D341Med (cell line): ENCODE data around the gene RDH5.

Experiments used
- DNase-seq: peaks from one replicate; pipeline ENCODE4 v3.0.0; 2012; ENCODE audit warnings: low spot score

RDH5 gene

DNA sequence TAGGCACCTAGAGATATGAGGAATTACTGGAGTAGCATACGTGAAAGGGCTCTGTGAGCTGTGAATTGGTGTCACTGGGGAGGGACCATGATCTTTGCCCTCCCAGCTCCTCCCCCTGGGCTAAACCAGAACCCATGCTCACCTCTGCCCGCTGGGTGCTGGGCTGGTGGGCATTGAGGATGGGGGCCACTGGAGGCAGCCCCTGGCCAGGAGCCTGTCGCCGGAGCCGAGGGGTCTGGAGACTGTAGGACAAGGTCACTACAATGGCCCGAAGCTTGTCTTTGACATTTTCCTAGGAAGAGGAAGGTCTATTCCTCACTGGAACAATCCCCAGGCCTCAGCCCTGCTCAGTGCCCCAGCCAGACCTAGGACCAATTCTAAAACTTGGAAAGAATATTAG is 24.1 kb upstream of the RDH5 start:
- DNase-seq = no peak

DNA sequence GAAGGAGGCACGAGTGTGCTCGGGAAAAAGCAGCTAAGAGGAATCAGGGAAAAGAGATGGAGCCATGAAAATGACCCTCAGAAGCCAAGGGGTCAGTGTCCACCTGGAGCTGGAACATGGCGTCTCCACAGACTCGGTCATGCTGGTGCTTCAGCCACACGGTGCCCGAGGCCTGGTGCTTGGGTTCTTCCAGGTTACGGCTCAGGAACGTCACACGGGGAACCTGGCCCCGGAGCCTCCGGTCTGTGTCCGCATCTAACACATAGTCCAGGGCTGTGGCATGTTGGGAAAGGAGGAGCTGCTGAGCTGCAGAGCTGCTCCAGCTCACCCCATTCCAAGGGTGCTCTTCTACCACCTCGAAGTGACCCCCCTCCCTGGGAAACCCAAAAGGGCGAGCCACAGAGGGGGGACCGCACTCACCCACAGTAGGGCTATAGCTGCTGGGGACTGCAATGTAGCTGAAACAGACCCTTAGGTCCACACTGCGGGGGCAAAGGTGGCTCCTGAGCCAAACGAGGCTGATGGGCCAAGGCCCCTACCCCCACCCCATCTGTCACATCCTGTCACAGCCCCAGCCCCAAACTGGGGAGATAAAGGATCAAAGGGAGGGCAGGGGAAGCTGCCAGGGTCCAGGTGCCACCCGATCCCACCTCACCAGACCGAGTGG is 23.3 kb upstream of the RDH5 start:
- no peak for DNase-seq

DNA sequence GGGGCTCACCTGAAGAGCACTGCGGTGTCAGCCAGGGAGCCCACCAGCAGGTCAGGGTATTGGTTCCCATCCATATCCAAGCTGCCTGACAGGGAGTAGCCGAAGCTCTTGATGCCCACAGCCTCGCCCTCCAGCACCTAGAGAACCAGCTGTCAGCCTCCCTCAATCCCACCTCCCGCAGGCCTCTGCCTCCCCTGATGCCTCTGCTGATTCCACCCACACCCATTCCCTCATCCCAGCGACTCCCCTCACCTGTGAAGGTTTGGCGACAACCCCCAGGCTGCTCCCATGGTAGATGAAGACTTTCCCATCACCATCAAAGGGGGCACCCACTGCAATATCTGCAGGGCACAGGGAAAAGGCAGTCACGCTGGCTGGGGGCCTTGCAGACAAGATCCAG is 22.5 kb upstream of the RDH5 start:
- DNase-seq = no peak

DNA sequence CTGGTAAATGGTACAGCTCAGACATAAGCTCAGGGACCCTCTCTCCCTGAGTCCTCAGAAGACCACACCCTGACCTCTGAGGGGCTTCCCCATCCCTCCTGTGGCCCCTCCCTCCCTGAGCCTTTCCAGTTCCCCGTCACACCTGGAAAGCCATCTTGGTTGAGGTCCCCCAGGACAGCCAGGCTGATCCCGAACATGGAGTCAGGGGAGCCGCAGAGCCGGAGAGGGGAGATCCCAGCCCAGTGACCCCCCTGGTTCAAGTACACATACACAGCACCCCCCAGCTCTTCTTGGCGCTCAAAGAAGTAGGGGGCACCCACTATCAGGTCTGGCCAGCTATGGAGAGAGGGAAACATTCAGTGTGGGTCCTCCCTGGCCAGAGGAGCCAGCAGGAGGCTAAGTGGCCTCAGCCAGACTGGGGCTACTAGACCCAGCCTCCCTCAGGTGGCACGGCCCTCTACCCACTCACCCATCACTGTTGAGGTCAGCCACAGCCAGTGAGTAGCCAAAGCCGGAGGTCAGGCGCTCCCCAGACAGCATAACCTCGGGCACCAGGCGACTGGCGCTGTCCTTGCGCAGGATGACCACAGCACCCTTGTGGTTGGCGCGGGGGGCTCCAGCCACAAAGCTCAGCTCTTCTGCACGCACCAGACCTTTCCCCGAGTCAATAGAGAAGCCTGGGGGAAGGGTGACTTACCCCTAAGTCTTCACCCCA is 21.8 kb upstream of the RDH5 start:
- DNase-seq = no peak

DNA sequence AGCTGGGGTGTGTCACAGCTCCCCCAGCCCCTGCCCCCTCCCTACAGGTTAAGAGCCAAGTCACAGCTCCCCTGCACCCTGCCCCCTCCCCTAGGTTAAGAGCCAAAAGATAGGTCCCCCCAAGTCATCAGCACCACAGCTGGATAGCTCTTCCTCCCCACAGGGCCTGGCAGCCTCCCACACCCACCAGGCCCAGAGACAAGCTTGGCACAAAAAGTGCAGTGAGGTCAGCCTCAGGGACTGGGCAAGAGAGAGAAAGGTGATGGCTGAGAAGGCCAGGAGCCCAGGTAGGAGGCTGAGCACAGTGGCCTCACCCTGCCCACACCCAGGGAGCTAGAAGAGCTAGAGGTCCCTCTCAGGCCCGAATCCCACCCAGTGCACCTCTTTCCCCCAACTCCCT is 21.2 kb upstream of the RDH5 start:
- no peak for DNase-seq

DNA sequence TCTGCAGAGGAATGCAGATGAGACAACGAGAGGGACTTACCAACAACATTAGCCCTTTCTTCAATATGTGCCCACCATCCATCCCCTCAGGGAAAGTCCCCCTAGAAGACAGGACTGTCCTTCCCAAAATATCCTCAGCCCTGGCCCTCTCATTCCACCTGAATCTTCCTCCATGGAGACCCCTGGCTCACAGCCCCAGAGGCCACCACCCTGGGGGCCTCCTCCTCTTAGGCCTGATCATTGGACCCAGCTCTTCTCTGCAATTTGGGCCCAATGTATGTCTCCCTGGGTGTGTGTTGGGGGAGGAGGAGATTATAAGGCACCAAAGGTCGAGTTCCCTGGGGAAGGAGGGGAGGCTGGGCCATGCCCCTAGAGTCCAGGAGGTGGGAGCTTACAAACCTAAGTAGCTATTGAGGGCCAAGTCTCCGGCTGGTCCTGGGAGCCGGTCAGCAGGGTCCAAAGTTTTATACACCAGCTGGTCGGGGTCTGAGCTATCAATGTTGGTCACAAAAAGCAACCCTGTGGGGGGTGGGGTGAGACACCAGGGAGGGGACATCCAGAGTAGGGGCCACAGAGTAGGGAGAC is 20.6 kb upstream of the RDH5 start:
- no peak for DNase-seq

DNA sequence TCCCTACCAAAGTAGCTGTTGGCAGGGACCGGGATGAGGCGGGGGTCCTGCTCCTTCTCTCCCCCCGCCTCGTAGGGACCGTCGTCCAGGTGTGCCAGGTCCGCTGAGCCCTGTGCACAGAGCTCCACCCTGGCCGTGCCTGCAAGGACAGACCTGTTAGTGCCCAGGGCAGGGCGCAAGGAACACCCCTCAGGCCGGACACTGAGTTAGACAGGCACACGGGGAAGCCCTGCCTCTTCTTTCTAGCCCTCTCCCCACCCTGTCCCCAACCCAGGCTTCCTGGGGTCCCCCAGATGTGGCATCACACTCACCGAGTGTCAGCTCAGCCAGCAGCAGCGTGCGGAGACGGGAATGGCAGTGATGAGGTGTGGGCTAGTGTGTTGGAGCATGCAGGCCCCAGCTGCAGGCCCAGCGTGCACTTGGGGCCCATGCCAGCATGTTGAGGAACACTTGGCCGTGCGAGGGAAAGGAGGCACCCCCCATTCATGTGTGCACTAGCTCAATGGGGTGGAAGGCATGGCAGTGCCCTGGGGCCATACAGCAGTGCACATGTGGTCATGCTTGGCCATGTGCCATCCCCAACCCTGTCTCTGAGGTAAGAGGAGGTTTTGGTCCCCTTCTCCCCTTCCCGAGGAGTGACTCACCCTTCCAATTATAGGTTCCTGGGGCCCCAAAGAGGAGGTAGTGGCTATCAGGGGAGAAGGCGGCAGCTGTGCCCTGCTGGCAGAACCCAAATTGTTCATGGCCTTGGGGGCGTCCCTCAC is 19.8 kb upstream of the RDH5 start:
- no peak for DNase-seq

DNA sequence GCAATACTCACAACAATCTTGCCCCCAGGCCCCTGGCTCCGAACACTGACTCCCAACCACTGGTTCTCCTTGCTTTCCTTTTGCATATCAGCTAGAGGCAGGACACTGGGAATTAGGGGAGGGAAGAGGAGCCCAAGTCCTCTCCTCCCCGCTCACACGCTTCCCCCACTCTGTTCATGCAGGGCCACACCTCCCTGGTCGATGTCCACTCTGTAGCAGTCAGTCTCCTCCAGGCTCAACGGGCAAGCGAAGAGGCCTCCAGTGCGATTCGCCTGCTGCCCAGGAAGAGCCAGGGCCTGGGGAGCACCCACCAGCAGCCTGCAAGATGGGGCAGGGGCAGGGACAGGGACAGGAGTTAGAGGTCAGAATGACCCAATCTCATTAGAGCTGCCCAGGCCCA is 17.3 kb upstream of the RDH5 start:
- DNase-seq = no peak

DNA sequence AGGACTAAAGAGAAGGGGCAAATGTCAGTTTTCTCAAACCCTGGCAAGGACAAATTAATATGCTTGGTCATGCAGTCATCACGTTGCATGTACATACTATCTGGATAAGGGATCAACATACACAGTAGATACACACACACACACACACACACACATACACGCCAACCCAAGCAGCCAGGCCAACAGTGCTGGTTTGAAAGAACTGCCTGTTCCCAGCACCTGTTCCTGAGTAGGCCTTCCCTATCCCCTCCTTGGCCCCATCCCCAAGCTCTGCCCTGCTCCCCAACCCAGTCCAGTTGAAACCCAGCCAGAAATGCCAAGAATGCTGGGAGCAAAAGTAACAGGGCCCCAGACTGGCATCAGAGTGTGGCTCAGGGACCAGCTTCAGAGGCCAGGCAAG is 16.9 kb upstream of the RDH5 start:
- no peak for DNase-seq

DNA sequence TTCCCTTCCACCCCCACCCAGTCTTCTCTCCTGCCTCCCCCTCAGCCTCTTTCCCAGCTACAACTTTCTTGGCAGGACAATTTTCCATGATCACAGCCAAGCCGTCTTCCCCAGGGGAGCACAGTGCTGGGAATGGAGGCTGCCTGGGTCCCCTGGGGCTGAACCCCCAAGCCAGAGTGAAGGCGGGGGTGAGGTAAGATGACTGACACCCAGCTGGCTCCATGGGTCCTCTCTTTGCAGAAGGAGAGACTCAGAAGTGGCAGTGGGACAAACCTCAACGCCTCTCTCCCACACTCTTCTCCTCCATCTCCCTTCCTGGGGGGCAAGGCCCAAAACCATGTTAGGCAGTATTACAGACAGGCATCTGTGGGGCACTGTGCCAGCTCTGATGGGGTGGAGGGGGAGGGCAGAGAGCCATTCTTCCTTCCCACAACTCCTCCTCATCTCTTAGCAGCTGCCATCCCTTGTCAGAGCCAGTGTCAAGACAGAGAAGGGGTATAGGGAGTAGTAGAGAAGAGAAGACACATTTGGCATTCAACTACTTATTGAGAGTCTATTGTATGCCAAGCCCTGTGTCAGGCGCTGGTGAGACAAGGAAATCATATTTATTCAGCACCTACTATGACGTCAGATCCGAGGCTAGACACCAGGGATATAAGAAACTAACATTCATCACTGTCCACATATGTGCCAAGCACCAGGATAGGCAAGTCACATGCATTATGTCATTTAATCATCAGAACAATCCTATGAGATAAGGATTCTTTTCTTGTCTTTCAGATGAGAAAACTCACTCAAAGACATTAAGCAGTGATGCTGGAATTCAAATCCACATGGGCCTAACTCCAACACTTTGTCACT is 16.1 kb upstream of the RDH5 start:
- no peak for DNase-seq

DNA sequence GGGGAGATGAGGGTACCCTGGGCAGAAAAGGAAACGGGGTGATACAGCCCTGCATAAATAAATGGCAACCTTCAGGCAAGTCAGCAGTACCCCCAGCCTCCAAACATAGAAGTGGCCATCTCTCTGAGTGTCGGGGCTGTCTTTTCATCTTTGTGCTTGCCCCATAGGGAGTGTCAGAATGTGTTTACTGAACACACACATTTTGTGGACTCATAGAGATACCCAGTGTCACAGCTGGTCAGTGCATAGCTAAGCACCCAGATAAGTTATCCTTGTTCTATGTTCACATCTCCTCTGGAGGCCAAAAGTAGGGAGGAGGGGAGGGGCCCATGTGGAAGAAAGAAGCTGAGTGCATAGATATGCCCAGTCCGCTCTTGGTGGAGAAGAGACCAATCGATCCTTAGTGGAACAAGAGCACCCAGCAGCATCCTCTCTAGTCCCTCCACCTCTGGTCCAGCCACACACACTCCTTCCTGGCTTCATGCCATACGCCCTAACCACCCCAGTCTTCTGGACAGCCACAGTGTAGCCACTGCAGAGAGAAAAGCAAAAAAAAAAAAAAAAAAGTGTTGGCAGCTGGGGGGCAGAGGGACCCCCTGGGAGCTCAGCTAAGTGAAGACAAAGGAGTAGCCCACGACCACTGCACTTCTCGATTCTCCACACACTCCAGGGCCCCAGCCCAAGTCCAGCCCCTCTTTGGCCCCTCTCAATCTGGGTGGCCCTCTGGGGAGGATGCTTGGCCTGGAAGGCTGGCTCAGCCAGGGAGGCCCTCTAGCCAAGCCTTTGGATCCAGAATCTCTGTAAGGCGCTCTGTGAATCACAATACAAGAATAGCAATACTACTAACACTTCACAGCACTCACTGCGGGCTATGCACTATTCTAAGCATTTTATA is 15.1 kb upstream of the RDH5 start:
- no peak for DNase-seq

DNA sequence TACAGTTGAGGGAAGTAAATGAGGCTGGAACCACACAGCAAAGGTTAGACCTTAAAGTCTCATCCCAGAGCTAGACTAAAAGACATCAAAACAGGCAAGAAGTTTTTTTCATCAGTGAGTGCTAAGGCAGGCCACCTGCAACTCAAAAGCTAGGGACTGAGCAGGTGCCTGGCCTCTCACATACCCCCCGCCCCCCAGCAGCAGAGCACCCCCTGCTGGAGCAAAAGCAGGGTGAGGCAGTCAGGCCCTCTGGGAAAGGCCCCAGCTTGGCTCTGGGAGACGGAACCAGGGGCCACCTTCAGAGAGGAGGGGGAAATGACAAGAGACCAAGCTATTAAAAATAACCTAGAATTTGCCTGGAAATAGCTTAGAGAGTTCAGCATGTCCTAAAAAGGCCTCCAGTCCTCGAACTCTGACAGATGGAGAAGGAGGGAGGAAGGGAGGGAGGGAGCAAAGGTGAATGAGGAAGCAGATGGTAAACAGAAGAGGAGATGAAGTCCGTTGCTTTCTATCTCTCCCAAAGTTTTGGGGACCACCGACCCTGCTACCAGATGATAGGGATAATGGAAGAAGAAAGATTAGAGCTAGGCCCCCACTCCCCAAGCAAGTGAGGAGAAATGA is 14.3 kb upstream of the RDH5 start:
- DNase-seq = no peak

DNA sequence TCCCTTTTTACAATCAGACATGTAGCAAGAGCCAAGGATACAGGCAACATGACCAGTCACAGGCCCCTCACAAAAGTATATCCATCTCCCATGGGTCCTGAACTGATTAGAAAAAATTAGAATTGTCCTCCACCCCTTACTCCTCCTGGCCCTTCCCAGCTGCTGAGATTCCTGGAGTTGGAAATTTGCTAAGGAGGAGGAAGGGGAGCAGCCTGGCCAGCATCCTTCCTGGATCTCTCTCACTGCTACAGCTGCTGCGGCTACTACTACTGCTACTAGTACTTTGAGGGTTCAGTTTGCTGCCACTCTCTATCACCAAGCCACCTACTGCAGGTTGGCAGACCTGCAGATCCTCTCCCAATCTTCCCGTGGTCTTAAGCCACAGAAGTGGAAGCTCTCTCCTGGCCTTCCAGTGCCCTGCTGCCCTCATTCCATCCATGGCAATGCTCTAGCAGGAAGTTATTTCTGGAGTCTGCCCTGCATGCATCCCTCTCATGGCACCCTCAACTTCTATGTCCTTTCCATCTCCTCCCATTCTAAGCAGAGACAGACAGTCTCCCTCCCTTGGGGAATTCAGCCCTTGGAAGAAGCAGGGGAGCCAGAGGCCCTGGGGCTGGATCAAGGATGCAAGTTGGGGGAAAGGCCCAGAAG is 13.5 kb upstream of the RDH5 start:
- DNase-seq = no peak

DNA sequence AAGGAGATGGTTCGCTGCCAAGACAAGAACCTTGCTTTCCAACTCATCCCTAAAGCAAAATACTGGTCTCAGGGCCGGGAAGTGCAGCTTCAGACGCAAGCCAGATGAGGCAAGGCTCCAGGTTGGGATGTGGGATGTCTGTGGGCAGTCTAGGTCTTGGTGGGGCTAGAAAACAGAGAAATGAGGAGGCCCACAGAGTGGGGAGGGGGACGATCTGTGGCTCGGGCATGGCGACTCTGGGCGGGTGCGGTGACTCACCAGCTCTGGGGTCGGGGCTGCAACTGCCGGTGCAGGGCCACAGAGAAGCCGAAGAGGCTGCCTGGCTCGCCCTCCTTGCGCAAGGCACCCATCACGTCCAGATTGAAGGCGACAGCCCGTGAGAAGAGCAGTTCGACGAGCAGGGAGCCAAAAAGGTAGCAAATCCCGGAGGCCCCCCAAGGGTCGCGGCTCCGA is 12.9 kb upstream of the RDH5 start:
- no peak for DNase-seq

DNA sequence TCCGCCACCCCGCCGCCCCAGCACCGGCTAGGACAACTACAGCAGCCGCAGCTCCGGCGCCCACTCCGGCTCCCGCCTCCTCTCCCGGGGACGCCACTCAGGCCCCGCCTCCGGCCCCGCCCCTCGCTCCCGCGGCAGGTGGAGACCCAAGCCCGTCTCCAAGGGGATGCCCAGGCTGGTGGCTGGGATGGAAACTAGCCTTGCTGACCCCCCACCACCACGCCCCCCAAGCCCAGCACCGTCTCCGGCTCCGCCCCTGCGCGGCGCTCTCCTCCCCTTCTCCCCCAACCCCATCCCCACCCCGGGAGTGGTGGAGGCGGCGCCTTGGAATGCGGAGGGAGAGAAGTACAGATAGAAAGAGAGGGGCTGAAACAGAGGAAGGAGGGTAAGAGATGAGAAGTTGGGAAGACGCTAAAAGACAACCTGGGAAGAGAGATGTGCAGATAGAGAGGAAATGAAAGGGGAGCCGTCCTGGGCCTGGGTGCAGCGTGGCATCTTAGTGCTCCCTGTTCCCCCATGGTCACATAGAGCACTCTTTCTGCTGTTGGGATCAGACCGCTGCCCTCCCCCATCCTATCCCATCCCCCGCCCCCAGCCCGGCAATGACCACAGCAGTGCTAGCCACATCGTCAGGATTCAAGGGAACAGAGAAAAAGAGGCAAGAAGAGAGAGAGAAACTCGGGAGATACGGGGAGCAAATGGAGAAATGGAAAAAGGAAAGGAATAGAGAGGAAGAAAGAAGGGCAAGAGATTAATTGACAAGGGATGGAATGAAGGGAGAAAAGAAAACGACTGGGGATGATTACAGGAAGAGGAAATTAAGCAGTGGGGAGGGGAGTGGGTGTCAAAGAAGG is 12.1 kb upstream of the RDH5 start, which contains the start of gene ITGA7:
Gene ITGA7, minus strand, starts transcription at position 64 of the 854 bp plus-strand sequence. CDS start 222 bp downstream, outside the sequence.
- peak; percentile 86 for DNase-seq

DNA sequence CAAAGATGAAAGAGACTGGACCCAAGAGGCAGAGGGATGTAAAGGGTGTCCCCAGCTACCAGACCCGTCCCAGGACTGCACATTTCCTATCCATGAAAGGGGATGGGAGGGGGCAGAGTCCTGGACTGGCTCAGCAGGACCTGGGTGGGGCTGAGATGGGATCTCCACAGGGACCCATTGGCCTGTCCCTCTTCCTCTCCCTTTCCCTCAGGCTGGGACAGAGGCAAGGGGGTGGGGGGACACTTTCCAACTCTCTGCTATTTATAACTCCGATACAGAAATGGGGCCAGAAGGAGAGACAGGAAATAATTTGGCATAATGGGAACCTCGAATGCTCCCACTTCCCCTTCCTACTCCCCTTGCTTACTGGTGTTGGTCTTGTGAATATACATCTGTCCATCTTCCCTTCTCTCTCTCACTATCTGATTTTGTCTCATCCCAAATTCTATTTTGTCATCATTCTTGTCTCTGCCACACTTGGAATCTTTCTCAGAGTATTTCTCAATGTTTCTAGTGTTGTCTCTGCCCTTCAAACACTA is 11.4 kb upstream of the RDH5 start:
- DNase-seq = no peak

DNA sequence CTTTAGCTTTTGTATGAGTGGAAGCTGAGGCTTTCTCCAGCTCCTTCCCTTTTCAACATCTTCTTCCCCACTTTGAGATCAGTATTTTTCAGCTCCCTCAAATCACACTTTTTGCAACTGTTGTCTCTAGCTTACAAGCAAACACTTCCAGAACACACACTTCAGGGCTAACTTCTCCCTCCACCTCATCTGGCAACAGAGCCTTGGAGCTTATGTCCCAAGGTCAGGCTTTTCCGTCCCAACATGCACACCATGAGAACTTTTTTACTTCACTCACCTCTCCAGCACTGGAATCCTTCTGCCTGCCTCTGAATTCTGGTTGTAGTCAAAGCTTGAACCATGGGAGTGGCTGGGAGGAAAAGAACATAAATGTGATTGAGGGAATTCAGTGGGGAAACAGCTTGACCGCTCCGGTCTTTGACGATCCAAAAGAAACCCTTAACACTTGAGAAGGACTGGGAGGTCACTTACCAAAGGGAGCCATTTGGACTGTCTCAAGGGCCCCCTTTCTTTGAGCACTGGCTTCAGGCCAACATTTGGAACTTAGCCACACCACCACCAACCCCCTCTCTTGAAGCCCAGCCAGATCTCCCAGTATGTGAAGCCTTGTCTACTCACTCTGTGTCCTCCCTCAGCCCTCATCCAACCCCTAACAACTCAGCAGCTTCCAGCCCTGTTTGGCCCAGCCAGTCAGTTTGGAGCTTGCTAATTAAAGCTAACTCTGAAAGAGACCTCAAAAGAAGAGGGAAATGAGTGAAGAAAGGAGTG is 8.2 kb upstream of the RDH5 start:
- DNase-seq = no peak
